ENCODE data around the gene SLC29A2.
"Not testable (repeated sequence)": the region's sequence is repeated elsewhere in the genome, so short reads cannot be mapped to it uniquely, and the experiment has no call there.

Gene SLC29A2

DNA sequence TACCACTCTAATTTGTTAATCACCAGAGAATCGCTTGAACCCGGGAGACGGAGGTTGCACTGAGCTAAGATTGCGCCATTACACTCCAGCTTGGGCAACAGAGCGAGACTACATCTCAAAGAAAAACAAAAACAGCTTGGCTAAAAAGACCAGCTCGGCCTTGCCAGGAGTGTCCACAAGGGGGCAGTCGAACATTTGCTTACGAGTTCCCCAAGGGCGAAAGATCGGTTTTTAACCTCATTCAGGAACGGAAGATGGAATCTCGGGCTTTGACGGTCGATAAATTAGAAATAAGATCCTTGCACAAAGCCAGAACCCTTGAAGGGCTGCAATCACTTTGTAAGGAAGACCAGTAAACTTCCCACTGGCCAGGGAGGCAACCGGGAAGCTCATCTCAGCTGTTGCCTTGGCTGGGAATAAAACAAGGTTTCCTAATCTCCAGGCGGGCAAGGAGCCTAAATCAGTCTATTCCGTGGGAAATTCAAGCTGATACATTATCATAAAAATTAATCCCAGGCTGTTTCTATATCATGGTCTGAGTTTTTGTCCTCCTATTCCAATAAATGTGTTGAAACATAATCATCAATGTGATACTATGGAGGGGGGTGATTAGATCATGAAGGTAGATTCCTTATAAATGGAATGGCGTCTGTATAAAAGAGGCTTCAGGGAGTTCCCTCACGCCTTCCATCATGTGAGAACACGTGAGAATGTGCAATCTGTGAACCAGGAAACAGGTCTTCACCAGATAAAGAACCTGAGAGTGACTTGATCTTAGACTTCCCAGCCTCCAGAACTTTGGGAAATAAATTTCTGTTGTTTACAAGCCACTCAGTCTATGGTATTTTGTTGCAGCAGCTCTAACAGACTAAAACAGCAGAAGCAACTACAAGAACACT, 14.9 kb upstream of the SLC29A2 start:
- DNase-seq (ENCODE audit: low read depth in 2 of 2) = peak; percentile 68 to 76

DNA sequence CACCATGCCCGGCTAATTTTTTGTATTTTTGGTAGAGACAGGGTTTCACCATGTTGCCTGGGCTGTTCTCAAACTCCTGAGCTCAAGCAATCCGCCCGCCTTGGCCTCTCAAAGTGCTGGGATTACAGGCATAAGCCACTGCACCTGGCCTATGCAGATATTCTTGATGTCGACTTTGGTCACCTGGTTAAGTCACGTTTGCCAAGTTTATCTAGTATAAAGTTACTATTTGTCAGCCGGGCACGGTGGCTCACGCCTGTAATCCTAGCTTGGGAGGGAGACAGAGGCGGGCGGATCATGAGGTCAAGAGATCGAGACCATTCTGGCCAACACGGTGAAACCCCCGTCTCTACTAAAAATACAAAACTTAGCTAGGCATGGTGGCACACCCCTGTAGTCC, 12.8 kb upstream of the SLC29A2 start:
- DNase-seq (ENCODE audit: low read depth in 2 of 2) = not testable (repeated sequence)

DNA sequence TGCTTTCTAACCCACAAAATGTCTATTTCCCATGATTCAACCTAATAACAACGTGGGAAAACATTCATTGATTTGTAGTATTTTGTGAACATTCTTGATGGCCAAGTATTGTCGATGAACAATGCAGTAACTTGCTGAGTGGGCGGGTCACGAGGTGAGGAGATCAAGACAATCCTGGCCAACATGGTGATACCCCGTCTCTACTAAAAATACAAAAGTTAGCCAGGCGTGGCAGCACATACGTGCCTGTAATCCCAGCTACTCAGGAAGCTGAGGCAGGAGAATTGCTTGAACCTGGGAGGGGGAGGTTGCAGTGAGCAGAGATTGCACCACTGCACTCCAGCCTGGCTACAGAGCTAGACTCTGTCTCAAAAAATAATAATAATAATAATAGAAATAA, 8.7 kb upstream of the SLC29A2 start:
- not testable (repeated sequence) for DNase-seq (ENCODE audit: low read depth in 2 of 2)

DNA sequence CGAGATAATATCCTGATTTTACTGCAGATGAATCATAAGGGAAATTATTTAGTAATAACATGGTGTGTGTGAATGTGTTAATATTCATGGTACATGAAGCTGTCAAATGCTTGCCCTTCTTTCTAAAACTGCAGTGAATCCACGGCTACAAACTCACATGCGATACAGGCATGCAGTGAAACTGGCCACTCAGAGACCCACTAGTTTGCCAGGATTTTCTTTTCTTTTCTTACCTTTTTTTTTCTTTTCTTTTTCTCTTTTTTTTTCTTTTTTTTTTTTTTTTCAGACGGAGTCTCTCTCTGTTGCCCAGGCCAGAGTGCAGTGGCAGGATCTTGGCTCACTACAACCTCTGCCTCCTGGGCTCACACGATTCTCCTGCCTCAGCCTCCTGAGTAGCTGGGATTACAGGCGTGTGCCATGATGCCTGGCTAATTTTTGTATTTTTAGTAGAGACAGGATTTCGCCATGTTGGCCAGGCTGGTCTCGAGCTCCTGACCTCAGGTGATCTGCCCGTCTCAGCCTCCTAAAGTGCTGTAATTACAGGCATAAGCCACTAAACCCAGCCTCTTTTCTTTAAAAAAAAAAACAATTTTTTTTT, 2.2 kb upstream of the SLC29A2 start:
- not testable (repeated sequence) for DNase-seq (ENCODE audit: low read depth in 2 of 2)

DNA sequence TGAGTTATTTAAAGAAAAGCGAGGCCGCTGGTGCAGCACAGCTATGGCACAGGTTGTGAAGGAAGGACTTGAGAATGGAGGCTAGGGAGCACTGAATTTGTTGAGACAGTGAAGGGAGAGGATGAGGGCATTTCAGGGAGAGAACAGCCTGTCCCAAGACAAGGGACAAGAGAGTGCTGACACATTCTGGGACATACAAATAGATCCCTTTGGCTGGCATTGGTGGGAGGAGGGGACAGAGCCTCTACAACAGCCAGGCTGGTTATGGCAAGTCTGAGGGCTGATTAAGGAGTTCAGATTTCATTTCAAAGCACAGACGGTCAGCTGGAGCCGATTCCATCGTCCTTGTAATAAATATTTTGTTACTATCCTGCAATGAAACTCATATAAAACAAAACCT, 1.7 kb upstream of the SLC29A2 start:
- no peak for DNase-seq (ENCODE audit: low read depth in 2 of 2)

DNA sequence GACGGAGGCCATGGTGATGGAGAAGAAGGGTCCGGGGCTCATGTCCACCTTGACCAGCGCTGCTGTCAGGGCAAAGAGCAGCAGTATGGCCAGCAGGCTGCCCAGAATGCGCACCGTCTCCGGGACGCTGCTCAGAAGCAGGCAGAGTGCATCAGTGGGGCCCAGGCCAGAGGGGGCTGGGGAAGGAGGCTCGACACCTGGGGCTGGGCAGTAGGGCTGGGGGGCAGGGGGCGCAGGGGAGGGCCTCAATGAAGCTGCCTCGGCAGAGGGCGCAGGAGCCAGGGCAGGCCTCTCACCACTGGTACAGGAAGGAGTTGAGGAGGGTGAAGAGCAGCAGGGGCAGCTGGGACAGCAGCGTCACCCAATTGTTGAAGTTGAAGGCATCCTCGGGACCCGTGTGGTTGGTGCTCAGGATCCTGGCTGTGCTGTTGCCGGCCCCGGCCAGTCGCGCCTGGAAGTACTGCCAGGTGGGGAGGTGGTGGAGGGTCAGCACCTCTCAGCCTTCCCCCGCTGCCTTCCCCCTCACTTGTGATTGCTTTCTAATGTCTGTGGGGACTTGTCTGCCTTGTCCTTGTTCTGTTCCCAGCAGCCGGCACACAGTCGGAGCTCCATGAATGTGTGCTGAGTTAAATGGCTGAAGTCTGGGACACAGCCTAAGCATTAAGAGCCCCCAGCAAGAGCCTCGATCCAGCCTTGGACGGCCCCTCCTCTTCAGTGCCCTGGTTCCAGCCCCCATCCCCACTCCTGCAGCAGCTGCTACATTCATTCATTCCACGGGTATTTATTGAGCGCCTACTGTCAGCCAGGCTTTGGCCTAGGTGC, 2.3 kb downstream of the SLC29A2 start:
- DNase-seq (ENCODE audit: low read depth in 2 of 2) = no peak

DNA sequence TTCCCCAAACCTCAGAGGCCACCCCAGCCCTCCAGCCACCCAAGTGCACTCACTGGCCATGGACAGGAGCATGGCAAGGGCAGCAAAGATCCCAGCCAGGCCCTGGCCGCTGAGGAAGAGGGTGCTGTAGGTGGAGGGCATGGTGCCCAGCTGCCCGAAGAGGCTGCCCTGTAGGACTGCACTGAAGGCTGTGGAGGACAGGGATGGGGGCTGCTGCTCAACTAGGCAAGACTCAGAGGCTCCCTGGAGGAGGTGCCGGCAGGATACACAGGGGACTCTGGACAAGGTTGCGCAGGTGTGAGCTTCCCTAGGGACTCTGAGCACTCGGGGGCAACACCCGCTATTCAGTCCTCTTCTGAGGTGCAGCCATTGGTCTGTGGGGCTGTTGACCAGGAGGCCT, 3.1 kb downstream of the SLC29A2 start:
- DNase-seq (ENCODE audit: low read depth in 2 of 2) = no peak

DNA sequence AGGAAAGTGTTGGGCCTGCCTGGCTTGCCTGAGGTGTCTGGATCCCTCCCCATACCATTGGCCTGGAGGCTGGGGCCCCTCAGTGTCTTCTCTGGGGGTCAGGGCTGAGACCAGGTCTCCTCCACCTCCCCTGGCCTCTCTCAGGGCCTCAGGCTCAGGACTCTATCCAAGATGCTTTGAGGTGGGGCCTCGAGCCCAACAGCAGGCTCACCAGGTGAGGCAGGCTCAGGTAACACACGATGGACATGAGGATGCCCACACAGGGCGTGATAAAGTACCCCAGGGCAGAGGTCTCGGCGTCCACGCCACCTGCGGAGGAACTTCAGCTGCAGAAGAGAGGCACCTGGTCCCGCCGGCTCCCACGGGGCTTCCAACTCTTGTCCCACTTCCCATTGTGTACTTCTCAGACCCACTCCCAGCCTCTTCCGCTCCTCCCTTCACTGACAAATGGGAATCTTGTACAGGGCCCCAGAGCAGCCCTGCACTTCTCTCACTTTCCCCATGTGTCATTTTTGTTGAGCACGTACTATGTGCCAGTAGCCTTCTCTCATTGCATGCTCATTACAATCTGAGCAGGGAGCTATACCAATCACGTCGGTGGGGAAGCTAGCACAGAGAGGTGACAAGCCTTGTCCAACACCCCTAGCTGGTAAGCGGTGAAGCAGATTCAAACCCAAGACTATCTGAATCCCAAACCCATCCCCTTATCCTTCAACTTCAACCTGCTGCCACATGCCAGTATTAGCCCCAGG, 3.8 kb downstream of the SLC29A2 start:
- DNase-seq (ENCODE audit: low read depth in 2 of 2) = no peak

DNA sequence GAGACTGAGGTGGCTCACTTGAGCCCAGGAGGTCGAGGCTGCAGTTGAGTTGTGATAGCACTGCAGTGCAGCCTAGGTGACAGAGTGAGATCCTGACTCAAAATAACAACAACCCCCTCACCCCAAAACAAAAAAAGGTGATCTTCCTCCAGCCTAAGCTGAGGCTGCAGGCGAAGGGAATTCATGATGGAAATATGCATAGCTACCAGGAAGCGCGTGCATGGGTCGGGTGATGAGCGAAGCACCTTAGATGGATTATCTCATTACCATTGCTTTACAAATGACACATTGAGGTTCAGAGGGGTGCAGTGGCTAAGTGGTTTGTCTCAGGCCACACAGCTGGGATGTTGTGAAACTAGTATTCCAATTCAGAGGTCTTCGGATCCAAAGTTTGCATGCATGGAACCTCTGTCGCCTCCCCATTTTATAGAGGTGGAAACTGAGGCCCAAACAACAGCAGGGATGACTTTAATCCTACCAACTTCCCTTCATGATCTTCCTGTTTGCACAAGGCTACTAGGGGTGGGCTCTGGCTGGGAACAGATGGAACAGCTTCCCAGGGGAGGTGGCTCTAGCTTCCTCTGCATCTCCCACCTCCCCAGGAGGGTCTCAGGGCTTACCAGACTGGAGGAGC, 4.6 kb downstream of the SLC29A2 start:
- DNase-seq (ENCODE audit: low read depth in 2 of 2) = no peak

DNA sequence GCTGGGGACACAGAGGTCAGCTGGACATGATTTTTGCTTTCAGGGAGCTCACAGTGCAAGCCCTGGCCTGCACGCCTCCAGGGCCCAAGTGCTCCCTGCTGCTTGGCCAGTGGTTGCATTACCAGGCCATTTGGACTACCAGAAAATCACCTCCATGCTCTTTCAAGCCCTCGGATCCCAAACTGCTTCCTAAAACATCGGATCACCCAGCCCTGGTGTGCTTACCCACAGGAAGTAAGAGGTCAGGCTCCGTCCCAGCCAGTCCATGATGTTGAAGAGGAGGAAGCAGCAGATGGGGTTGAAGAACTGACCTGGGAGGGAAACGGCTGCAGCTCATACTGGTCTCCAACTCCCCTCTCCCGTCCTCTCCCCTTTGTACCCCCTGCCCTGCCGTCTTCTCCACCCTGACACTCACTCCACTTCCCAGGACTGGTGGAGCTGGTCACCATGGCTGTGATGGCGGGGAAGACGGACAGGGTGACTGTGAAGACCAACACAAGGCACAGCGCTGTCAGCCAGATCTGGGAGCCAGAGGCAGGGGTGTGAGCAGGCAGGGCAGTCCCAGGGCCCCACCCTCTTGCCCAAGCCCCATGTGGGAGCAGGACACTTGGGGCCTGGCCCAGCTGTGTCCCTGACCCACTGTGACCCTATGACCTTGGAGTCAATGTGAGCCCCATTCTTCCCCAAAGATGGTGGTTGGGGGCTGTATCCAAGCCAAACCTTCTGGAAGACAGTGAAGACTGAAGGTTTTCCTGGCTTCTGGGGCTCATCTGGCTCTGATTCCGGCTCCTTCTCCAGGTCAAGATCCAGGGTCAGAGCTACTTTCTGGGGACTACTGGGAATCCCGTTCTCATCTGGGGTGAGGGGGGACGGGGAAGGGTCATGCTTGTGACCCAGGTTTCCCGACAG, 5.6 kb downstream of the SLC29A2 start:
- no peak for DNase-seq (ENCODE audit: low read depth in 2 of 2)

DNA sequence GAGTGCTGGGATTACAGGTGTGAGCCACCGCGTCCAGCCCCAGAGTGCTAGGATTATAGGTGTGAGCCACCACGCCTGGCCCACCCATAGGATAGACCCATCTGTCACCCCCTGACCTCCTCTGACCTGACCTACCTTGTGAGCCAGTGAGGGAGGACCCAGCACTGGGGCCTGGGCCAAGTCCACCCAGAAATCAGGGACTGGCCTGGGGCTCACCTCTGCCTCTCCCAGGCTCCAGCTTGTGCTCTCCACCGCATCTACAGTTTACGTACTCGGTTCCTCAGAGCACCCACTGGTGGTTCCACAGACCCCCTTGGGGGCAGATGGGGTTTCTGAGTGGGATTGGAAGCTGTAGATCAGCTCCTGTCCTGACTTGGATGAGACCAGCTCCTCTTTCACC, 6.4 kb downstream of the SLC29A2 start:
- DNase-seq (ENCODE audit: low read depth in 2 of 2) = no peak

DNA sequence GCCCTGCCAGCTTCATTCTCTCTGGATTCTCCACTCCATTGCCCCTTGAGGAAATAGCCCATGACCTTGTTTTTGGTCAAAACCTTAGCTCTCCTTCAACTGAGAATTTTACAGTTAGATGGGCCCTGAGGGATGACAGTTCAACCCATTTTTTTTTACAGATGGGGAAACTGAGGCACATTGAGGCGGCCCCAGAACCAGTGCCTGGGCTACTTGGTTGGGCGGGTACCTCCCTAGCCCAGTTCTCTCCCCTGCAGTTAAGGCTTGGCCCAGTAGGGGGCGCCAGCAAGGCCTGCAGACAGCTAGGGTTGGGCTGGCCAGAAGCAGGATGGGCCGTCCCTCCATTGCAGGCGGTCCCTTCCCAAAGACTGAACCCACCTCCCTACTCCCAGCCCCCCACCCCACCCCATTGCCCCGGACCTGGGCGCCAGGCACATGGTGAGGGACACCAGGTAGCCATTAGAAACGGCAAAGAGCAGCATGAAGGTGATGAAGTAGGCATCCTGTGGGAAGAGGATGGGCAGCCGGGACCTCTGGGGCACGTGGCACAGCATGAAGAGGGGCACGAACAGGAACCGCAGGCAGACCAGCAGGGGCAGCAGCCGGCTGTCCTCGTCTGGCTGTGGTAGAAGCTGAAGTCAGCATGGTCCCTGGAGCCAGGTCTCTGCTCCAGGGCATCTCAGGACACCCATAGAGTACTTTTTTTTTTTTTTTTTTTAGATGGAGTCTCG, 7.6 kb downstream of the SLC29A2 start:
- peak; percentile 73 to 83 for DNase-seq (ENCODE audit: low read depth in 2 of 2)

DNA sequence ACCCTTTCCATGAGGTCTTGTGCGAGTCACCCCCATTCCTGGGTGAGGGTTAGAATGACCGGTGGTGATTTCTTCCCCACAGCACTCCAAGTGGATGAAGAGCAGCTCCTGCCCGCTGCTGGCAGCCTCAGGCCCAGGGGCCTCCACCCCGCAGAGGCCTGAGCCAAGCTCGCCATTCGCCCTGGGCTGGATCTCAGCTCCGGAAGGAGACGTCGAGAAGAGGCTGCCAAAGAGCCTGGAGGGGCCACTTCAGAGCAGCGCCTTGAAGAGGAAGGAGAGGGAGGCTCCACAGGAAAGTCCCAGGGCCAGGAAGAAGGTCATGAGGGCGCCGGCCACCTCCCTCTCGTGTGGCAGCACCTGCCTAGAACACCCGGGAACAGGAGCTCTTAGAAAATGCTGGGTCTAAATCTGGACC, 8.4 kb downstream of the SLC29A2 start:
- DNase-seq (ENCODE audit: low read depth in 2 of 2) = no peak

DNA sequence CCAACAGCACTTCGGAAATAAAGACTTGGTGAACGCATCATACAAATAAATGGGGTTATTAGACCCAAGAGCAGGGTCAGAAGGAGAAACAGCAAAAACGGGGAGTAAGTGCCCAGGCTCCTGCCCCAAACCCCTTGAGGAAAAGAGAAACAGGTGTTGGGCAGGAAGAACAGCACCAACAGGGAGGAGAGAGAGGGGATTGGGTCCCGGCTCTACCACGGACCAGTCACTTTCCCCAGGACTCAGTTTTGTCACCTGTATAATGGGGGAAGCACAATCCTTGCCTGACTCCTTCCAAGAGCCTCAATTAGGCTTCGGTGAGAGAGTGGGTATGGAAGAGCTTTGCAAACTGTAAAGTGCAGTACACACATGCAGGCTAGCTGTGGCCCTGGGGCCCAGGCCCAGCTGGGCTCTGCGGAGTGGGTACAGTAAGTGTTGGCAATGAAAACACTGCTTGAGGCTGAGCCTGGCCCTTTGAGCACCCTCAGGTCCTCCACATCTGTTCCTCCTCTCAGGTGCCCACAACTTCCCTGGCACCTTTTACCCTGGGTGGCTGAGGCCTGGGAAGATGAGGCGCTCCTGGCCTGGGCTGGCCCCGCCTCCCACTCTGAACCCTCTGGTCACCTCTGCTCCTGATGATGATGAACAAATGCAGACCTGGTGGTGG, 8.9 kb downstream of the SLC29A2 start:
- no peak for DNase-seq (ENCODE audit: low read depth in 2 of 2)

DNA sequence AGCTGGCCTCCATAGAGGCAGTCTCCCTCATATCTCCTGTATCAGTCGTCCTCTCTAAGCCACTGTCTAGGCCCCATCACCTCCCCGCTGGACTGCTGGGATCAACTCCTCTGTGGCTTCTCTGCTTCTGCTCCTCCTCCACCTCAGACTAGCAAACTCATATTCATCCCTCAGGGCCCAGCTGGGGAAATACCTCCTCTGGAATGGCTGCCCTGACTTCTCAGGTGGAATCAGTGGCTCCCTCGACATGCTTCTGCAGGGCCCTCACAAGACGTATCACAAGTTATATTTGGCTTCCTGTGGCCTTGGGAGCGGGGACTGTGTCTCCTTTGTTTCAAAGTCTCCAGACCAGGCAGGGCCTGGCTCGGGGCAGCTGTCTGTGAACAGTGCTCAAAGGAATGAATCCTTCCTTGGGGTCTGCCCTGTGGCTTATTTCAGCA, 10.0 kb downstream of the SLC29A2 start:
- no peak for DNase-seq (ENCODE audit: low read depth in 2 of 2)

DNA sequence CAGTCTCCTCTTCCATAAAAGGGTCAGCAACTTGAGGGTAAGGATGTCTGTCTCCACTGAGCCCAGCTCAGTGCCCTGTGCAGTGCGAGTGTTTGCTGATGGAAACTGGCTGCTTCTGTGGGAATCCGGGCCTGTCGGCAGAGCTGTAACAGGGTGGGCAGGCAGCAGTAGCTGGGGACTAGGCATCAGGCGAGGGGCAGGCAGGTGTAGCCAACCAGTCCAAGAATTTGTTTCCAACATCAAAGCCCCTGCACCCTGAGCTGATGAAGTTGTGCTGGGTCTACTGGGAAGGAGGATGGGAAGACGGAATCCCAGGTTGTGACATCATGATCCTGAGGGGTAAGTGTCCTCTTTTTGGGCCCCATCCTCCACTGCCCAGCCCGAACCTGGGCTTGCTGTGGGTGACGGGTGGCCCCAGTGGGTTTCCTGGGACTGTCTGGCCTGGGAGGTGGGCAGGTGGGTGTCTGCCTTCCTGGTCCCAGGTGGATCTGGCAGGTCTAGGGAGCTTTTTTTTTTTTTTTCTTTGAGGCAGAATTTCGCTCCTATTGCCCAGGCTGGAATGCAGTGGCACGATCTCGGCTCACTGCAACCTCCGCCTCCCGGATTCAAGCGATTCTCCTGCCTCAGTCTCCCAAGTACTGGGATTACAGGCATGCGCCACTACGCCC, 11.0 kb downstream of the SLC29A2 start:
- no peak for DNase-seq (ENCODE audit: low read depth in 2 of 2)

DNA sequence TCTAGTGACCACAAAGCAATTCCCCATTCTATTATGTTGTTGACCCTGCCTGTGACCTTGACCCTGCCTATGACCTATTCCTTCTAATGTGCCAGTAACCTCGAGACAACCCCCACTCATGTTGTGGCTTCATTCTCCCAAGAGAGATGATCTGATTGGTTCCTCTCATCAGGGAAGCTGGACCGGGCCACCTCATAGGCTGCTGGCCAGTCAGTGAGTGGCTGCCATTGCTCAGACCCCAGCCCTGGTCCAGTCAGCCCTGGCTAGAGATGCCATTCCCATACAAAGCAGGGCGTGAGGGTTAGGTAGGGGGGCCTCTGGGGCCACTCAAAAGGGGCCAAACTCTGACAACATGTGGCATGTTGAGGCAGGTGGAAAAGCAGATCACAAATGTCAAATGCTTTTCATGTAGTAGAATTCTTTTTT, 11.9 kb downstream of the SLC29A2 start:
- DNase-seq (ENCODE audit: low read depth in 2 of 2) = no peak

DNA sequence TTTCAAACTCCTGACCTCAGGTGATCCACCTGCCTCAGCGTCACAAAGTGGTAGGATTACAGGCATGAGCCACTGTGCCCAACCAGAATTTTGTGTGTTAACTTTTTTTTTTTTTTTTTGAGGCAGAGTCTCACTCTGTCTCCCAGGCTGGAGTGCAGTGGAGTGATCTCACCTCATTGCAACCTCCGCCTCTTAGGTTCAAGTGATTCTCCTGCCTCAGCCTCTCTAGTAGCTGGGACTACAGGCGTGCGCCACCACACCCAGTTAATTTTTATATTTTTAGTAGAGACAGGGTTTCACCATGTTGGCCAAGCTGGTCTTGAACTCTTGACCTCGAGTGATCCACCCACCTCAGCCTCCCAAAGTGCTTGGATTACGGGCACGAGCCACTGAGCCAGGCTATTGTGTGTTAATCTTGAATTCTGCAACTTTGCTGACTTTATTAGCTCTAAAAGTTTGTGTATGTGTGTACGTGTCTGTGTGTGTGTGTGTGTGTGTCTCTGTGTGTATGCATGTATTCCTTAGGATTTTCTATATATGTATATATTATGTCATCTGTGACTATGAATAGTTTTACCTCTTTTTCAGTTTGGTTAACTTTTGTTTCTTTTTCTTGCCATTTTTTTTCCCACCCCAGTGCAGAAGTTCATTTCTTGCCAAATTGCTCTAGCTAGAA, 20.9 kb downstream of the SLC29A2 start:
- DNase-seq (ENCODE audit: low read depth in 2 of 2) = not testable (repeated sequence)

All from stimulated activated CD8-positive, alpha-beta memory T cell treated with anti-CD3 and anti-CD28 coated beads, Interleukin-2, amount 100 ng/mL, for 48 hours (primary cell).